ENCODE results near the gene ASCL3.

The ASCL3 gene

DNA sequence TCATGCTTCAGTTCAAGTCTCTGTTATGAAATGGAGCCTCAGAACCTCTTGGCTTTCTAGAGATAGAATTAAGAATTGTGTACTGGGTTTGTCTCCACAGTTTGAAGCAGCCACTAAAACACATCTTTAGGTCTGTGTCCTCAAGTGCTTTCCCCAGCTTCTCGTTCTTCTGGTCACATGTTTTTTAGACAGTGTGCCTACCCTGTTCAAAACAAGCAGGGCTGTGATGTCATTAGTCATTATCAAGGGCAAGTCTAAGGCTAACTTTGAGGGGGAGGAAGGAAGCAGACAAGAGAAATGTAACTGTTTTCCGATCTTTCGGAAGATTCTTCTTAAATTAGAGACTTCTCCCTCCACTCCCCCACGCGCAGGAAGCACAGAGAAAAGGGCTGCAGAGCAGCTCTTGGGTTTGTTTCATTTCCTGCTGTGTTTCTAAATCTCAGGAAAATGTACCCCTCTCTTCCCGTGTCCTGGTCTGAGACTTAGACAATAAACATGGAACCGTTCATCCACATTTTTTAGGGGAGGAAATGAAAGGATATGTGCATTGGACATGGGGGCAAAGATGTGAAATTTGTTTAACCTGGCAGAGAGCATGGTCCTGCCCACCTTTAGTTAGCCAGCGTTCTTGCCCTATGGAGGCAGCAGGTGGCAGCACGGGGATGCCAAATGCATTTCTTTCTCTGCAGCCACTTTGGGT is 28.7 kb downstream of the ASCL3 start:
- H3K9me3 ChIP-seq (ENCODE audit: control insufficient read depth, insufficient read depth, low read length), result no peaks in the 10 kb centered on the region
- peaks cover 34% of the 10 kb centered on the region for H3K4me1 ChIP-seq (ENCODE audit: control insufficient read depth, low read length)
- H4K20me1 ChIP-seq (ENCODE audit: control insufficient read depth, insufficient read depth, low read depth, low read length), result peaks cover 5% of the 10 kb centered on the region; the same call in 1 of the 2 replicates
- H3K36me3 ChIP-seq (ENCODE audit: control insufficient read depth, low read length), result peaks cover 63% of the 10 kb centered on the region
- H3K27ac ChIP-seq (ENCODE audit: low read depth, low read length), result peak overlapping the region; percentile 49
- peak overlapping the region; percentile 74 for H3K4me2 ChIP-seq (ENCODE audit: low read length)
- TF ChIP-seq EZH2phosphoT487 (IDR thresholded peaks at IDR 0.05; ENCODE audit: borderline replicate concordance, low read length), result no peak
- TF ChIP-seq, protein P1, sequence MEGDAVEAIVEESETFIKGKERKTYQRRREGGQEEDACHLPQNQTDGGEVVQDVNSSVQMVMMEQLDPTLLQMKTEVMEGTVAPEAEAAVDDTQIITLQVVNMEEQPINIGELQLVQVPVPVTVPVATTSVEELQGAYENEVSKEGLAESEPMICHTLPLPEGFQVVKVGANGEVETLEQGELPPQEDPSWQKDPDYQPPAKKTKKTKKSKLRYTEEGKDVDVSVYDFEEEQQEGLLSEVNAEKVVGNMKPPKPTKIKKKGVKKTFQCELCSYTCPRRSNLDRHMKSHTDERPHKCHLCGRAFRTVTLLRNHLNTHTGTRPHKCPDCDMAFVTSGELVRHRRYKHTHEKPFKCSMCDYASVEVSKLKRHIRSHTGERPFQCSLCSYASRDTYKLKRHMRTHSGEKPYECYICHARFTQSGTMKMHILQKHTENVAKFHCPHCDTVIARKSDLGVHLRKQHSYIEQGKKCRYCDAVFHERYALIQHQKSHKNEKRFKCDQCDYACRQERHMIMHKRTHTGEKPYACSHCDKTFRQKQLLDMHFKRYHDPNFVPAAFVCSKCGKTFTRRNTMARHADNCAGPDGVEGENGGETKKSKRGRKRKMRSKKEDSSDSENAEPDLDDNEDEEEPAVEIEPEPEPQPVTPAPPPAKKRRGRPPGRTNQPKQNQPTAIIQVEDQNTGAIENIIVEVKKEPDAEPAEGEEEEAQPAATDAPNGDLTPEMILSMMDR (IDR thresholded peaks at IDR 0.05; ENCODE audit: low read depth, low read length, poor library complexity, severe bottlenecking), result peak; percentile 85
- no peaks in the 10 kb centered on the region for H3K9me2 ChIP-seq (replicated peaks; ENCODE audit: control insufficient read depth, low read length)
- H3K27me3 ChIP-seq (ENCODE audit: control insufficient read depth, low read length), result no peaks in the 10 kb centered on the region
- peaks cover 36% of the 10 kb centered on the region for H3K79me2 ChIP-seq (ENCODE audit: control insufficient read depth, low read length)
- H3K4me3 ChIP-seq (ENCODE audit: low read length), result peak overlapping the region; percentile 57
- peaks cover 6% of the 10 kb centered on the region; the same call in 1 of the 2 replicates for H3F3A ChIP-seq (ENCODE audit: control insufficient read depth, insufficient read depth)

- H3K27ac ChIP-seq (ENCODE audit: low read depth, low read length), result peak within 1 kb of the TSS; percentile 69
- peak within 1 kb of the TSS; percentile 100 for H3K4me3 ChIP-seq (ENCODE audit: low read length)
- H3K27me3 ChIP-seq (ENCODE audit: control insufficient read depth, low read length), result no peaks in the 10 kb centered on the region
Observed at GRCh38 chr11:8911029-8911823, 31.6 kb downstream of the ASCL3 start, which contains the start of gene AKIP1. TSS of gene AKIP1 (plus strand) at chr11:8911189. CDS start at chr11:8911450, 261 bp downstream.

GRCh38 chr11:8910649-8911026 is 32.2 kb downstream of the ASCL3 start:
- no peaks in the 10 kb centered on the region for H3K9me2 ChIP-seq (replicated peaks; ENCODE audit: control insufficient read depth, low read length)
- H3K9me3 ChIP-seq (ENCODE audit: control insufficient read depth, insufficient read depth, low read length), result no peaks in the 10 kb centered on the region
- H4K20me1 ChIP-seq (ENCODE audit: control insufficient read depth, insufficient read depth, low read depth, low read length), result peaks cover 5% of the 10 kb centered on the region; the same call in 1 of the 2 replicates
- no peak overlapping the region for H3K27ac ChIP-seq (ENCODE audit: low read depth, low read length)
- peak overlapping the region; percentile 77 for H3K4me3 ChIP-seq (ENCODE audit: low read length)
- peaks cover 6% of the 10 kb centered on the region; the same call in 1 of the 2 replicates for H3F3A ChIP-seq (ENCODE audit: control insufficient read depth, insufficient read depth)
- TF ChIP-seq, protein P1 (IDR thresholded peaks at IDR 0.05; ENCODE audit: low read depth, low read length, poor library complexity, severe bottlenecking), result no peak
- no peak for TF ChIP-seq EZH2phosphoT487 (IDR thresholded peaks at IDR 0.05; ENCODE audit: borderline replicate concordance, low read length)
- no peaks in the 10 kb centered on the region for H3K27me3 ChIP-seq (ENCODE audit: control insufficient read depth, low read length)
- peaks cover 31% of the 10 kb centered on the region for H3K36me3 ChIP-seq (ENCODE audit: control insufficient read depth, low read length)
- peaks cover 43% of the 10 kb centered on the region for H3K4me1 ChIP-seq (ENCODE audit: control insufficient read depth, low read length)
- H3K4me2 ChIP-seq (ENCODE audit: low read length), result peak overlapping the region; percentile 88
- peaks cover 36% of the 10 kb centered on the region for H3K79me2 ChIP-seq (ENCODE audit: control insufficient read depth, low read length)

More at GRCh38 chr11:8911029-8911823, 31.6 kb downstream of the ASCL3 start, which contains the start of gene AKIP1:
- peak within 1 kb of the TSS; percentile 90 for H3K4me2 ChIP-seq (ENCODE audit: low read length)
- H3K9me3 ChIP-seq (ENCODE audit: control insufficient read depth, insufficient read depth, low read length), result no peaks in the 10 kb centered on the region
- H3K4me1 ChIP-seq (ENCODE audit: control insufficient read depth, low read length), result peaks cover 43% of the 10 kb centered on the region
- peaks cover 36% of the 10 kb centered on the region for H3K79me2 ChIP-seq (ENCODE audit: control insufficient read depth, low read length)
- peaks cover 5% of the 10 kb centered on the region; the same call in 1 of the 2 replicates for H4K20me1 ChIP-seq (ENCODE audit: control insufficient read depth, insufficient read depth, low read depth, low read length)
- TF ChIP-seq, protein P1 (IDR thresholded peaks at IDR 0.05; ENCODE audit: low read depth, low read length, poor library complexity, severe bottlenecking), result no peak
- TF ChIP-seq EZH2phosphoT487 (IDR thresholded peaks at IDR 0.05; ENCODE audit: borderline replicate concordance, low read length), result no peak
- H3F3A ChIP-seq (ENCODE audit: control insufficient read depth, insufficient read depth), result peaks cover 6% of the 10 kb centered on the region; the same call in 1 of the 2 replicates
- H3K9me2 ChIP-seq (replicated peaks; ENCODE audit: control insufficient read depth, low read length), result no peaks in the 10 kb centered on the region
- H3K36me3 ChIP-seq (ENCODE audit: control insufficient read depth, low read length), result peaks cover 34% of the 10 kb centered on the region
